HS-27A (cell line): ENCODE data around the gene PNPLA8.
"Not testable (repeated sequence)": the region's sequence is repeated elsewhere in the genome, so short reads cannot be mapped to it uniquely, and the experiment has no call there.

Experiments used
- DNase-seq: peaks from one replicate; pipeline ENCODE4 v3.0.0-alpha.2; 2012; ENCODE audit warnings: low read depth, missing footprints

The PNPLA8 gene

DNA sequence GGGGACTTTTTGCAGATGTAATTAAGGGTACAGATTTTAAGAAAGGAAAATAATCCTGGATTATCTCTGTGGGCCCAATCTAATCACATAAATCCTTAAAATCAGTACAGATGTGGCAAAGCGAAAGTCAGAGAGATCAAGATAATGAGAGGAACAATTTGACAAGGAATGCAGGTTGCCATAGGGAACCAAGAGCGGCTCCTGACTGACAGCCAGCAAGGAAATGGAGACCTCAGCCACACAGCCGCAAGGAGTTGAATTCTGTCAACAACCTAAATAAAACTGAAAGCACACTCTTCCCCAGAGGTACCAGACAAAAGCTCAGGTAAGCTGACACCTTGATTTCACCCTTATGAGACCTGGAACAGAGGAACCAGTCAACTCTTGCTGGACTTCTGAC, 3.4 kb upstream of the PNPLA8 start:
- no peak for DNase-seq

DNA sequence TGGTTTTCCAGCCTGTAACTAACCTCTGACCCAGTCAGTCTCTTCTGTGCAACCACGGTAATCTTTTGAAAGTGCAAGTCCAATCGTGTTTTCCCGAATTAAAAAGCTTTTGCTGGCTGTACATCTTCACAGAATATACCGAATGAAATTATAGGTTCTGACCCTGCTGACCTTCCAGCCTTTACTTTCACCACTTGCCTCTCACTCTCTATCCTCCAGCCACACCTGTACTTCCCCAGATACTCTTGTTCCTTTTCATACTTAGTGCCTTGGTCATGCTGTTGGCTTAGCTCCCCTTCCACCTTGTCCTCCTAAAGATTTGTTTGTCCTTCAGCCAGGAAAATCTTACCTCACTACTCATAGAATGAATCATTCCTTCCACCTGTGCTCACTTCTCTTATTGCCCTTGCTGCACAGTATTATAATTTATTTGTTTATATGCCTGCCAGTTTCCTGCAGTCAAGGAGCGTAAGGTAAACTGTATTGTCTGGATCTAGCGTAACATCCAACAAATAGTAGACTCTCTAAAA, 2.3 kb upstream of the PNPLA8 start:
- DNase-seq: no peak

DNA sequence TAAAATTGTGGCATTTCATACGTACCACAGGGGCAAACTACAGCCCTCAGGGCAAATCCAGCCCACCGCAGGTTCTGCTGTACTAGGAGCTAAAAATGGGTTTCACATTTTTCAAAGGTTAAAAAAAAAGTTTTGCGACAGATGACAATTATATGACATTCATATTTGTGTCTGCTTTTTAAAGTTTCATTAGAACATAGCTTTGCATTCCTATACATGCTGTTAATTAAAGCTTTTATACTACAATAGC, 758 bp upstream of the PNPLA8 start:
- DNase-seq: no peak

DNA sequence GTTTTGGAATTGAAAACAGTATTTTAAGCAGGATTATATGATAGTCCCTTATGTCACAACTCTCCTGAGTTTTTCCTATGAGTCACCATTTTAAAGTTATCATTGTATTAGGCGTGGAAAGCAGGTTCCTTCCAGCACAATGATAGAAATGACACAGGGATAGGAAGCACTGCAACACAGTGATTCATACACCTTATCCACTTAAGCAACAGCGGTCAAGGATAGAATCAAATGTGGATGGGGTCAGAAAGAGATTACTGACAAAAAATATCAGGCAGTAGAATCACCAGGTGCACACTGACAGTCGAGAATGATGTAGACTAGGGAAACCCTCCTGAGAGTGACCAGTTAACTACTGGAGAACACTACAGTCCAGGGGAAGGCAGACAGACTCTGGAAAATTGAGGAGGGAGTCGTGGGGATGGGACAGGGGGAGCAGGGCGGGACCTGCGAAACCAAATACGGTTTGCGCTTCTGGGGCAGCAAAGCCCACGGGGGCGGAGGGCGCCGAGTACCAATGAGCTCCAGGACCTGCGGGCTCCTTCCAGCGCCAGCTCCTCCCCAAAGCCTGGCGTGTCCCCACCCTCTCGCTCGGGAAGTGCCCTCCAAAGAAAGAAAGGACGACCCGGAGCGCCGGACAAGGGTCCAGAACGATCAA, 479 bp downstream of the PNPLA8 start:
- peak; percentile 43 for DNase-seq

DNA sequence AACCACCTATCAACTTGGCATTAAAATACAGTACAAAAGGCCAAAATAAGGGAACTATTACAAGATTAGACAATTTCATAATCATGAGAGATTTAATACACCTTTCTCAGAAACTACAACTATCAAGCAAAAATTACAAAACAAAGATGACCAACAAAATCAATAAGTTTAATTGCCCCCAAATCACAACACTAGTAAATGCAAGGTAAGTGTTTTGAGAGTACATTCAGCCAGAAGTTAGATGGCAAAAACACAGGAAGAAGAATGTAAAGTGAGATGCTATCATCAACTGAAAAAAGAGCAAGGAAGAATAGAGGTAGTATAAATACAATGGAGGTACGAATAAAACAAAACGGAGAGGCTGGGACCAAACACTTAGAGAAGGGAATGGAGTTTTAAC, 3.2 kb downstream of the PNPLA8 start:
- DNase-seq: no peak

DNA sequence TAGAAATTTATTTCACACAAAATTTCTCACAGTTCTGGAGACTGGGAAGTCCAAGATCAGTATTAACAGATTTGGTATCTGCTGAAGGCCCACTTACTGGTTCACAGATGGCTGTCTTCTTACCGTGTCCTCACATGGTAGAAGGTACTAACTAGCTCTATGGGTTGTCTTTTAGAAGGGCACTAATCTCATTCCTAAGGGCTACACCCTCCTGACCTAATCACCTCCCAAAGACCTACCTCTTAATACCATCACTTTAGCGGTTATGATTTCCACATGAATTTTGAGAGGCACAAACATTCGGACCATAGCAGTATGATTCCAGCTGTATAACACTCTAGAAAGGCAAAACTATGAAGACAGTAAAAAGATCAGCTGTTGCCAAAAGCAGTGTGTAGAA, 8.0 kb downstream of the PNPLA8 start:
- DNase-seq: no peak

DNA sequence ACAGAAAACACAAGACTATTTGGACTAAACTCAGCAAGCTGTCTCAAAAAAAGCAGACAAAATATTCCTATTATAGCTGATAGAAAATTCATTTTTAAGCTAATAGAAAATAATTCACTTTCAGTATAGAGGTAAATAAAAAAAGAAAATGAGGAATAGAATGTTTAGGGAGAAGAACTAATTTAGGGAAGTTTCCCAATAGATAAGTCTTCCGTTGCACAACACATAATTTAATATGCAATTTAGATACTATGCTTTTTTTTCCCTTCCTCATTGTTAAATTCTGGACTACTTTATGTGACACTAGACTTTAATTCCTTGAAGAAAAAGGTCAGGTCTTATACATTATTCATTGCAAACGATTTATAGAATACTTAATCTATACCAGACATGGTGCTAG, 10.3 kb downstream of the PNPLA8 start:
- no peak for DNase-seq

DNA sequence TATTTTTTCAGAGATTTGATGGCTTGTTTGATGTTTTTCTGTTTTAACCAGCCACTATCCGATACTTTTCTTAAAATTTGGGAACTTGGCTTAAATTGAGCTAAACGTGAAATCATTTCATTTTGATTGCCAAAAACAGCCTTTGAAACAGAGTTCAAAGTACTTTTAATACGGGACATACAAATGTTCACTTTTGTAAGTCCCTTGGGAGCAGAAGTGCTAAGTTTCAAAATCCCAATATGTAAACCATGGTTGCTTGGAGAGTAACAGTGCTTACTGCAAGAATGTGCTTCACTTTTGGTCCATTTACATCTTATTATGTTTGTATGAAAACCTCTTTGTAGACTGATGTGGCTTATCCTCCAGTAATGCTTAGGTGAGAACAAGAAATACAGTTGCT, 10.9 kb downstream of the PNPLA8 start:
- no peak for DNase-seq

DNA sequence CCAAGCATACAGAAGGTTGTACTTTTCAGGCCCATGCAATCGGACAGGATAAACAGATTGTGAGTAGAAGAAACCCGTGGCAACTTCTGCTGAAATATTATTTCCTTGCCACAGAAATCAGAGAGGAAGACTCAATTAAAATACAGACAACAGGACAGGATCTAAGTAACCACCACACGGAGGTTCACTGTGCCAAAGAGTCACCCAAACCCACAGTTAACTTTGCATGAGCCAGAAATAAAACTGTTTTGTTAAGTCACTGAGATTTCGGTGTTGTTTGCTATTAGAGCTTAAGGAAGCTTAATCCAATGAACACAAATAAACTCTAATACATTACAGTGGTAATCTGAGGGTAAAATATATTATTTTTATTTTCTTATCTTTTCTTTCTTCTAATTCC, 14.0 kb downstream of the PNPLA8 start:
- no peak for DNase-seq

DNA sequence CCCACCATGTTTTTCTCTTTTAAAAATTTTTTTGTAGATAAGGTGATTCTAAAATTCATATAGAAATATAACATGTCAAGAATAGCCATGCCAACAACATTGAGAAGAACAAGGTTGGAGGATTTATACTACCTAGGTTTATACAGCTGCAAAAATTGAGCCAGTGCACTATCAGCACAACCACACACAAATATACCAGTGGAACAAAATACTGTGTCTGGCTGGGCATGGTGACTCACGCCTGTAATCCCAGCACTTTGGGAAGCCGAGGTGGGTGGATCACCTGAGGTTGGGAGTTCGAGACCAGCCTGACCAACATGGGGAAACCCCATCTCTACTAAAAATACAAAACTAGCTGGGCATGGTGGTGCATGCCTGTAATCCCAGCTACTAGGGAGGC, 21.4 kb downstream of the PNPLA8 start:
- DNase-seq: not testable (repeated sequence)

DNA sequence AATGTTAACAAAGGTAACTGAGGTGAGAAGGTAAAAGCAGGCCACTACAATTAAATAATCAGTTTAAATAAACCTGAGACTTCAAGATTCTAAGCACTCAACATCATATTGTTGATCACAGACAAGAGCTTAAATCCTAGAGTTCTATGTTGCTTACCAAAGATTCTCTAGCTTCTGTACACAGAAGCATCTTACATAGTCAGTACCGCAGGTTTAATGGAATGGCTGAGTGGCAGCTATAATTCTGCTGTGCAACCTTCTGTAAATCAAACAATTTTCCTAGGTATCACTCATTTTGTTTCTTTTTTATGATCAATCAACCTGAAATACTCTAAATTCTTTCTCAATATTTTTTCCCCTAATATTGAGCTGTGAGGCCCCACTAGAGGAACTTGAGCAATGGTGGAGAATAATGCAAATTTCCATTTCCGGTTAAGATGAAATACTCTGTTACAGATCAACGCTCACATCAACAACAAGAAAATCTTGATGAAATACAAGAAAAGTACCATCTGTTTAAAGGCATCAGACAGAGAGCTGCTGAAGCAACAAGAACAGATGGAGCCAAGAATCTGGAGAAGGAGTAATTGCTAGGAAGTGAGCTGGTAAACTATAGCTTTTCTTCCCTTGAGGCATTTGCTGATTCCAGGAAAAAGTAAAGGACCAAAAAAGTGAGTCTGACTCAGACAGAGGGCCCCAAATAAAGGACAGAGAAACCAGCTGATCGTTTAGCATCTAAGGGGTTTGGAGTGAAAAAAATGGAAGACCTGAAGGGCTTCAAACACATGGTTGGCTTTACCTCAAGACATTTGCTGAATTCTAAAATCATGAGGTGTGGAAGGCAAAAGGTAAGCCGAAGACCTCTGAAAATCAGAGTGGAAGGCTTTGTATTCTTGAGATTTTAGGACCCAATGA, 22.6 kb downstream of the PNPLA8 start:
- no peak for DNase-seq

DNA sequence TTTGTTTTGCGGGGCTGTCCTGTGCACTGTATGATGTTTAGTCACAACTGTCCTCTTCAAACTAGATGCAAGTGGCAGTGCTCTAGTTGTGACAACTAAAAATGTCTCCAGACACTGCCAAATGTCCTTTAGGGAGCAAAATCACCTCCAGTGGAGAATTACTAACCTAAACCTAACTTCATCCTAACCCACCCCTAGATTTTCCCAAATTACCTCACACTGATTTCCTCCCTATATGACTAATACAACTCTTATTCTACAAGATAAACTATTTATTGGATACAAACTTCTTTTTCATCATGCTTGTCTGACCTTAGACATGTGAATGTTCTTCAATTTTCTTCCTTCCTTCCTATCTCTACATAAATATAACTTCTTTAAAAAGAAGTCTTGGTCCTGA, 26.4 kb downstream of the PNPLA8 start:
- no peak for DNase-seq

DNA sequence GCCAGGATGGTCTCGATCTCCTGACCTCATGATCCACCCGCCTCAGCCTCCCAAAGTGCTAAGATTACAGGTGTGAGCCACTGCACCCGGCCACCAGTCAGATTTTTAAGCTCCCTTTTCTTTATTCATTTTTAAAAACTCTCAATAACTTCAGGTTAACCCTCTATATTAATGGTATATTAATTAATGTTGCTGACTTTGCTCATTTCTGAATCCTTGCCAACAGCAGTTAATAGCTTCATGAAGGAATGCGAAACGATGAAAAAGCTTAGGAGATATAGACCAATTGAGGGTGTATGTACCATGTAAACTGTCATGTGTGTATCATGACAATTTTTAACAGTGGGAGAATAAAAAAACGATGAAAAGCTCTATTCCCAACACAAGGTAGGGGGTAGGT, 27.5 kb downstream of the PNPLA8 start:
- no peak for DNase-seq

DNA sequence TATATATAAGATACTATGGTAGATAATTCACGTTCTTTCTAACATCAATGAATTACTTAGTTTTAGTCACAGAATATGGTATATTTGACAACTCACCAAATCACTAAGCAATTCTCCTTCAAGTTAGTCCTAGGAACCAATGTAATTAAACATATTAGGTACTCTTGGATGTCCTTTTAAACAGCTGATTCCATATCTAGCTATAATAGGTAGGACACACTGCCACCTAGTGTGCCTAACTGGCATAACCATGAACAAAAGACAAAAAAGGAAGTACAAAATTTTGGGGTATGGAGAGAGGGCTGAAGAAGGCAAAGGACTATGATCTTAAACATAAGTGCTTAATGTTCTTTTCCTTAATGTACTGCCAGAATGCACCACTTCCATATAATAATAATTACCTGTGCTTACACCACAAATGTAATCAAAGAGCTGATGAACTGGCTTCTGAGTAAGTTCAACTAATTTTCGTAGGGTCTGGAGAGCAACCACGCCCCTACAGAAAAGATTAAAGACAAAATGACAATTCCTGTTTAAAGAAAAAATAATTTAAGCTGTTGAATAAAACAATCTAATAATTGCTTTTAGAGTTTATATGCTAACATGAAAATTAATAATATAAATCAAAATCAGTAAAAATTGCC, 28.7 kb downstream of the PNPLA8 start:
- DNase-seq: no peak

DNA sequence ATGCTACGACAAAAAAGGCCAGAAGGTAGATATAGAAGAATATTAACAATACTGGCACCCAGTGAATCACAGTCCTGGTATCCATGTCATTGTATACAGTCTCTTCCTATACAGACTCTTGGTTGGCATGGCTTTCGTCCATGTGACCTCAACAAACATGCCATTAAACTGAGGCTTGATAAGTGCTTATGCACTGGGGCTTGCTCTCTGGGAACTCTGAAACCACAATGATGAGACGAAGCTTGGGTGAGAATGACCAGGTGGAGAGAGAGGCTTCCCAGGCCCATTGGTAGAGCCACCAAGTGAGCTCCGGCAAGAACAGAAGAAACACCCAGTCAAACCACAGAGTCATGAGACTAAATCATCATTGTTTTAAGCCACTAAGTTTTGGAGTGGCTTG, 33.2 kb downstream of the PNPLA8 start:
- DNase-seq: no peak

DNA sequence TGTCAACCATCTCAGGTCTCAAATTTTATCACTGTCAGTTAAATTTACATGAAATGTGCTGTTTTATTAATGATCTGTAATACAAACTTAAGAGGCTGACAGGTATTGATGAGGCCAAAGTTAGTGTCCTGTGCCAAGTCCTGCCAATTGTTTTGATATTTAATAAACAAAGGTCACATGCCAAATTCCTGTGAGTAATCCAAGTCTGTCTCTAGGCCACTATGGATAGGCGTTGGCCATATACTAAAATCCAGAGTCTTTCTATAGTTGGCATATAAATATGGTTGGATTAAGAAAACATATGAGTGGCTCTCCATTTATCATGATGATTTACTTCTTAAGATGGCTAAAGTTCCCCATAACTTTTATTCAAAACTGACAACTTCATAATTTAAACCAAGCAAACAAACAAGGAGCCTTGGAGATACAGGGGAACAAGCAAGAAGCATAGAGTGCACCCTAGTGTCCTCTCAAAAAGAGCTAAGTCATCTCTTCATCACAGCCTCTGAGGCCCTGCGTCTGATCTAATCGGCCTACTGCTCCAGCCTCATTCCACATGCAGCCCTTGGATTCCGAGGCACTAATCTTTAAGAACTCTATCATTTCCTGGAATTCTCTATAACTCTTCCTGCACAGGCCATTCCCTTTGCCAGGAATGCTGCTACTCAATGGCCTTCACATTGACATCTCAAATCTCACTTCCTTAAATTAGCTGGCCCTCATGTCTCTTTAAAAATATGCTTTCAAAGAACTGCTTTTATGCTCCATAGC, 37.0 kb downstream of the PNPLA8 start:
- no peak for DNase-seq

DNA sequence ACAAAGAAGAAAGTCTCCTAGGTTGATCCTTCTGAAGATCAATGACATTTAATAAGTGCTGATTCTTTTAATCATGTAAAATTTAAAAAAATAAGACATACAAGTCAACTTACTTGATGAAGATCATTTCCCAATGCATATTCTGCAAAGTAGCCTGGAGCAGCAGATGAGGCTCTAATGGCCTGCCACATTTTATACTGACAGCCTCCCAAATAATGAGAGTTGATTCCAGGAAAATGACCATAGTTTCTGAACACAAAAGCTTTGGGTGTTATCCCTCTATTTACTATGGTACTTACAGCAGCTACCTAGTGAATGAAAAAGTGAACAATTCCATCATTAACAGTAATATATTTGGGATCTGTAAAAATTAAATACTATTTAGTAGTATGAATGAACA, 38.3 kb downstream of the PNPLA8 start:
- DNase-seq: no peak

DNA sequence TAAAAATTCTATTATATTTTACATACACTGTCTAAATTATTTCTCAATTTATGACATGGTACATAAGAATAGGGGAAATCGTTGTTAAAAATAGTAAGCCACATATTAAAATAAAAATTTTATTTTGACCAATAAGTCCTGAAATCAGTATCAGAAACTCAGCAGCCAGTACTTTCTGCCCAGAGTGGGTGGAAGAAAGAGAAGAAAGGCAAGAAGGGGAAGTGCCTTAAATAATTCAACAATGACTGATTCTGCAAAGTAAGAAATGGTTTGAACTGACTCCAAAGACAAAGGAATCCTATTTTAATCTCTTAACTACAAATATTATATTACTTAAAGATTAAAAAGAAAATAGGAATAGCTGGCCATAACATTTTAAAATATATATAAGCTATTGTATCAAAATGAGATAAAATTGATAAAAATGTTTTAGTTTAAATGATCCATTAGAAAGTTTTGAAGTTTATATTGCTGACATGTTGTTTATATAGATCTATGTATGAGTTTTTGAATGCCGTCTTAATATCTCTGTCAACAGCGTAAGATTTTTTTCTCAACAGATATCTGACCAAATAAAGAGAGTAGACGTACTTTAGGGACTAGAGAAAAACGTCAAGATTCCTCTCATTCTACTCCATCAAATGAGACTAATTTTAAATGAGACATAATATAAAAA, 39.5 kb downstream of the PNPLA8 start:
- no peak for DNase-seq

DNA sequence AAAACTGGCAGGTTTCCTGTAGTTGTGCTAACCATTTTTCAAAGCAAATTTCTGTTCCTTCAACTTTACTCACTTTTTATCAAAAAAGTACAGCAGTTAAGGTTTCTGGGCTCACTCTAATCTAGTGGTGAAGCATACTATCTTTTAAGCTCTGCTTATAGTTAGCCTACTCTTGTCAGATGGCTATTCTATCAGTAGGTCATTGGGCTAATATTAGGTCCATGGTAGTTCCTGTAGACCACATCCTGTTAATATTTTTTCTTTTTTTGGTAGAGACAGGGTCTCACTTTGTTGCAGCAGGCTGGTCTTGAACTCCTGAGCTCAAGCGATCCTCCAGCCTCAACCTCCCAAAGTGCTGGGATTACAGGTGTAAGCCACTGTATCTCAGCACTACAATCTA, 41.8 kb downstream of the PNPLA8 start:
- no peak for DNase-seq

DNA sequence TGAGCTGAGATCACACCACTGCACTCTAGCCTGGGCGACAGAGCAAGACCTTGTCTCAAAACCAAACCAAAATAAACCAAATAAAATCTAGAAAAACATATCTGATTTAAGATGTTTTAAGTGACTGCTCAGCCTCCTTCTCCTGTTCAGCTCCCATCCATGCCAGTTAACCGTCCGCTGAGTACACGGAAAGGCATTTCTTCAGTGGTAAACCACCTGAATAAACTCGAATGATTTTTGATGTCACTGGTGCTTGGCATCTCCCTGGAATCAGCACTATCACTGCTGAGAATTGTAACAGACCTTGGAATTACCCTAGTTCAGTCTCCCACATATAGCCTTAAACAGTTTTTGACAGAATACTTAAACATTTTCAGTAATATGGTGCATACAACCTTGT, 45.6 kb downstream of the PNPLA8 start:
- no peak for DNase-seq

DNA sequence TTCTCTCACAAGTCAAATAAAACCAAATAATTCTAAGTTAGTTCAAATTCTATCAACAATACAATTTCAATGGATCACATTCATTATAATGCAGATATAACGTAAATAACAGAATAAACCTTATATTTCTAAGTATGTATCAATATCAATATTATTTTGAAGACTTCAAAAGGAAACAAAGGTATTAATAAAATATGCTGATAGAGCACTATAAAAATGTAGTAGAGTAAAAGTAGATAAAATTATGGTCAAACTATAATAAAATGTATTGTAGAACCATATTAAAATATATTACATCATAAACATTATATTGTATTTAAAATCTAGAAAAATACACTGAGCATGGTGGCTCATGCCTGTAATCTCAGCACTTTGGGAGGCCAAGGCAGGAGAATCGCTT, 46.2 kb downstream of the PNPLA8 start:
- no peak for DNase-seq

DNA sequence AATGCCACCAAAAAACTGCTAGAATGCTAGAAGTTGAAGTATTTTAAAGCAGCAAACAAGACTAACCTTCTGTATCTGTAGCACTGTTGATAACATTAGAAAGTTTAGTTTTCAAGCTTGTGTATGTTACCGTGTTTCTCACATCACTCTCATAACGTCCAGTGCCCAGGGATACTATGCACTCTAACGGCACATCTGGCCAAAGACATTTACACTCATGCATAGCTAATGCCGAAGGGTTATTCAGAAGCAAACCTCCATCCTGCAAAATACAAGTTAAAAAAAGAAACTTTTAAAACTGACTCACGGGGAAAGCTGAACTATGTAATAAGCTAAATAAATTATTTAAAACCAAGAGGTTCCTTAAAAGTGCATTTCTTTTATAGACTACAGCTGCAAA, 46.8 kb downstream of the PNPLA8 start:
- DNase-seq: no peak
